K562 (cell line): ENCODE results near the gene GALNT9. TPM values are rescaled to one million over a fixed set of nuclear protein-coding genes. Genes with fewer than 3 reads are reported as not detected.

Experiments used
- ATAC-seq: fragments of 200-7000 bp; cut with Tn5 transposase; 3 replicates; pipeline ENCODE4 v1.9.1; 2020; ENCODE audit warnings: moderate library complexity
- BruUV-seq: library from RNA; stranded (reverse); fragments of 400-500 nt; replicated peaks from 2 replicates; lab custom pipeline; 2021; lab: Mats Ljungman, UMichigan
- CTCF ChIA-PET: fragments of 300-600 bp; formaldehyde crosslinking; extraction: SDS; loops from one replicate; lab custom pipeline; 2021; ENCODE audit warnings: low intra/inter-chr PET ratio; lab: Yijun Ruan, JAX
- POLR2A ChIA-PET: fragments of 300-600, 350-650 bp; sonication (Branson Sonifier 250); formaldehyde crosslinking; extraction: SDS; loops from one replicate; lab custom pipeline; 2021; ENCODE audit warnings: antibody characterized with exemption, inconsistent platforms; lab: Yijun Ruan, JAX
- DNase-seq, 4 experiments: peaks; one replicate each; pipeline versions ENCODE4 v3.0.0 to v3.0.0-alpha.2; 2011 to 2018; ENCODE audit warnings: low spot score in 3 of 4, mixed read lengths in 3 of 4; ENCODE audit errors: extremely low read depth in 1 of 4
- FAIRE-seq: peaks from 2 replicates; lab custom pipeline; 2011; peaks lifted over from hg19 to GRCh38; lab: Jason Lieb, UNC
- H2AFZ ChIP-seq: 2 replicates; pipeline ENCODE4 v1.6.0; 2011; ENCODE audit warnings: low read depth, low read length, control low read depth, inconsistent platforms
- H3K27ac ChIP-seq: fragments of 200-600 bp; 3 replicates; pipeline ENCODE4 v1.8.0; 2011; ENCODE audit warnings: low read depth, mild to moderate bottlenecking, control low read depth, inconsistent platforms, low read length, moderate library complexity, mixed read lengths; ENCODE audit errors: extremely low read depth
- H3K27me3 ChIP-seq, 2 experiments: fragments of 300-600 bp in 1 of 2; 2 replicates in 1 of 2; 3 replicates in 1 of 2; pipeline versions ENCODE4 v1.6.0 to v1.8.0; 2011; ENCODE audit warnings: inconsistent platforms in 2 of 2, low read length in 2 of 2, mild to moderate bottlenecking in 1 of 2, mixed read lengths in 1 of 2, moderate library complexity in 1 of 2; ENCODE audit not compliant: control insufficient read depth in 2 of 2, insufficient read depth in 2 of 2
- H3K36me3 ChIP-seq: fragments of 300-600 bp; 3 replicates; pipeline ENCODE4 v1.8.0; 2011; ENCODE audit warnings: mild to moderate bottlenecking, low read length, inconsistent platforms; ENCODE audit not compliant: control insufficient read depth, insufficient read depth
- H3K4me1 ChIP-seq, 2 experiments: fragments of 200-600 bp in 1 of 2; replicated peaks in 1 of 2; 2 replicates in 1 of 2; 3 replicates in 1 of 2; pipeline versions ENCODE4 v1.5.1 to v1.8.0; 2011; ENCODE audit warnings: inconsistent platforms in 2 of 2, low read length in 2 of 2, mild to moderate bottlenecking in 1 of 2, mixed read lengths in 1 of 2, moderate library complexity in 1 of 2; ENCODE audit not compliant: control insufficient read depth in 2 of 2, insufficient read depth in 2 of 2
- H3K4me2 ChIP-seq: 2 replicates; pipeline ENCODE4 v1.6.1; 2011; ENCODE audit warnings: low read length, control low read depth, inconsistent platforms, mixed read lengths; ENCODE audit not compliant: insufficient read depth
- H3K4me3 ChIP-seq: fragments of 200-600 bp; sonication (generic), shearing (Covaris generic); 2 replicates; pipeline ENCODE4 v1.5.1; 2016; ENCODE audit warnings: control low read depth, inconsistent platforms
- H3K79me2 ChIP-seq: fragments of 200-600 bp; 3 replicates; pipeline ENCODE4 v1.8.0; 2011; ENCODE audit warnings: low read length, inconsistent platforms; ENCODE audit not compliant: control insufficient read depth, insufficient read depth
- H3K9ac ChIP-seq, 2 experiments: 2 replicates each; pipeline versions ENCODE4 v1.6.0 to v1.6.1; 2011; ENCODE audit warnings: low read depth in 2 of 2, low read length in 2 of 2, control low read depth in 1 of 2, inconsistent platforms in 1 of 2, mild to moderate bottlenecking in 1 of 2, mixed read lengths in 1 of 2; ENCODE audit not compliant: insufficient read depth in 1 of 2
- H3K9me1 ChIP-seq: one replicate; pipeline ENCODE4 v1.6.0; 2011; ENCODE audit warnings: inconsistent platforms, mild to moderate bottlenecking, low read length, moderate library complexity; ENCODE audit not compliant: control insufficient read depth, insufficient read depth
- H3K9me3 ChIP-seq: replicated peaks from 2 replicates; pipeline ENCODE4 v1.5.1; 2011; ENCODE audit warnings: low read depth, low read length, inconsistent platforms; ENCODE audit not compliant: control insufficient read depth, insufficient read depth
- H4K20me1 ChIP-seq: replicated peaks from 2 replicates; pipeline ENCODE4 v1.6.1; 2011; ENCODE audit warnings: low read length, inconsistent platforms, mixed read lengths; ENCODE audit not compliant: control insufficient read depth, insufficient read depth
- HMG20A ChIP-seq: fragments of 450-650 bp; formaldehyde crosslinking; conservative IDR thresholded peaks from 2 replicates; pipeline ENCODE4 v1.4.0; 2020; ENCODE audit warnings: mild to moderate bottlenecking, mixed read lengths
- IRF2 ChIP-seq: sonication (generic); formaldehyde crosslinking; IDR thresholded peaks from 2 replicates; pipeline ENCODE4 v1.8.1; 2022; ENCODE audit warnings: mild to moderate bottlenecking, missing genetic modification reagents
- NR1H2 ChIP-seq: sonication (generic); formaldehyde crosslinking; IDR thresholded peaks from 2 replicates; pipeline ENCODE4 v1.4.0; 2020; ENCODE audit warnings: mild to moderate bottlenecking, missing genetic modification reagents
- WGBS: fragments of 100-300 bp; shearing (Covaris generic); methylation state at CpG from one replicate; pipeline ENCODE4 v1.1.6; 2016; ENCODE audit warnings: low coverage, mixed read lengths; ENCODE audit not compliant: insufficient coverage; ENCODE audit errors: missing lambda C conversion rate; 5-methylcytosine and 5-hydroxymethylcytosine counted together
- in situ Hi-C: fragments of 300-500 bp; cut with MboI; formaldehyde crosslinking; loops from 4 replicates; pipeline ENCODE4 v1.15.0; 2018; ENCODE audit warnings: inconsistent platforms, mixed read lengths
- intact Hi-C: fragments of 100-400 bp; cut with micrococcal nuclease; formaldehyde crosslinking; loops from 2 replicates; pipeline ENCODE4 v1.14.2; 2022
- polyA plus RNA-seq, 8 experiments: library from polyadenylated mRNA; depleted of rRNA in 4 of 8; stranded (reverse) in 5 of 8; unstranded in 3 of 8; fragments of >200 nt; fragmentation: Nextera tagmentation in 2 of 8; fragmentation: Illumina TruSeq in 1 of 8; extraction: Ambion mirVana in 2 of 8; extraction: Trizol in 1 of 8; gene quantifications; 2 replicates each; pipeline versions ENCODE4 v1.2.1 to v1.2.3, GENCODE V29; 2011 to 2014; ENCODE audit warnings: inconsistent platforms in 1 of 8, missing spikeins in 1 of 8
- total RNA-seq, 7 experiments: library from RNA; depleted of rRNA in 6 of 7; stranded (reverse); fragments of >200 nt in 6 of 7; fragmentation: Illumina TruSeq in 2 of 7; extraction: Trizol in 2 of 7; gene quantifications; 2 replicates each; pipeline versions ENCODE4 v1.2.1 to v1.2.3, GENCODE V29; 2011 to 2021; ENCODE audit warnings: low replicate concordance in 1 of 7
- TF ChIP-seq, protein P1 (sequence below), 3 experiments: fragments of 200-800 bp in 1 of 3; fragments of 250-450 bp in 1 of 3; fragments of 450-650 bp in 1 of 3; sonication (Bioruptor Pico) in 1 of 3; sonication (Bioruptor generic) in 1 of 3; formaldehyde crosslinking in 1 of 3; IDR thresholded peaks; 2 replicates each; pipeline versions ENCODE4 v1.6.1 to v1.8.0; 2016 to 2022; ENCODE audit warnings: mild to moderate bottlenecking in 2 of 3, missing genetic modification characterization in 2 of 3, missing compliant biosample characterization in 1 of 3, moderate library complexity in 1 of 3
- TF ChIP-seq, protein P2 (sequence below): fragments of 450-650 bp; IDR thresholded peaks from 2 replicates; pipeline ENCODE4 v1.6.1; 2016; ENCODE audit warnings: low read depth

Gene GALNT9
- total and polyA plus RNA-seq, 9 of the 15 experiments (the other 6 are each of a cell fraction or from before 2014, with no cell fraction given), result not detected

DNA sequence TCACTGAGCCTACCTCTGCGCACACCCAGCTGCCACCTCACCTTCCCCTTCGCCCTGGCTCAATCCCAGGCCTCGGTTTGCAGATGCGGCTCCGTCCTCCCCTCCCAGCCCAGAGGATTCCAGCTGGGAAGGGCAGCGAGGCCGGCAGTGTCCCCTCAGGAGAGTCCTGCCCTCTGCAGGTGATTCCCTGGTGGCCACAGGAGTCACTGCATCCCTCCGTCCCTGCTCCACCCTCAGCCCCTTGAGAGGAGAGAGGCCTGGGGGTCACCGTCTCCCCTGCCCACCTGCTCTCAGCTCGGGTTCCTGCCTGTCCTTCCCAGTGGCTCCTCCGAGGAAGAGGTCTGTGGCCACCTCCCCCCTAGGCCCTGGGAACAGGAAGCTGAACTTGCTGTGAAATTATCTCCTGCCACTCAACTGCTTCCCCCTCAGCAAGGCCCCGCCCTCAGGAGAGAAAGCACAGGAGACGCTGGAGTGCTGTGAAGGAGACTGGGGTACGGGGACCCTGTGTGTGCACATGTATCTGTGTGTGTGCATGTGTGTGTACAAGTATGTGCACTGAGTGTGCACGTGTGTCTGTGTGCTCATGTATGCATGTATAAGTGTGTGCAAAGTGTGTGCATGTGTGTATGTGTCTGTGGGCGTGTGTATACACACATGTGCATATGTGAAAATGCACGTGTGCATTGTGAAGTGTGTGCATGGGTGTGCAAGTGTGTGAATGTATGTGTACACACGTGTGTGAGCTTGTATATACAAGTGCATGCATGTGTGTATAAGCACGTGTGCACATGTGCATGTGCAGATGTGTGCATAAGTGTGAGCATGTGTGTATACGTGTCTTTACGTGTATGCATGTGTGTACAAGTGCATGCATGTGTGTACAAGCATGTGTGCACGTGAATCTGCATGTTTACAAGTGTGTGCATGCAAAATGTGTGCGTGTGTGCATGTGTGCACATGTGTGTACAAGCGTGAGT is 13.2 kb upstream of the GALNT9 start (continued):
- peak; percentile 34; the same call in 1 of the 2 replicates for TF ChIP-seq IRF2 (CRISPR knock-in tag)
- TF ChIP-seq, protein P1, sequence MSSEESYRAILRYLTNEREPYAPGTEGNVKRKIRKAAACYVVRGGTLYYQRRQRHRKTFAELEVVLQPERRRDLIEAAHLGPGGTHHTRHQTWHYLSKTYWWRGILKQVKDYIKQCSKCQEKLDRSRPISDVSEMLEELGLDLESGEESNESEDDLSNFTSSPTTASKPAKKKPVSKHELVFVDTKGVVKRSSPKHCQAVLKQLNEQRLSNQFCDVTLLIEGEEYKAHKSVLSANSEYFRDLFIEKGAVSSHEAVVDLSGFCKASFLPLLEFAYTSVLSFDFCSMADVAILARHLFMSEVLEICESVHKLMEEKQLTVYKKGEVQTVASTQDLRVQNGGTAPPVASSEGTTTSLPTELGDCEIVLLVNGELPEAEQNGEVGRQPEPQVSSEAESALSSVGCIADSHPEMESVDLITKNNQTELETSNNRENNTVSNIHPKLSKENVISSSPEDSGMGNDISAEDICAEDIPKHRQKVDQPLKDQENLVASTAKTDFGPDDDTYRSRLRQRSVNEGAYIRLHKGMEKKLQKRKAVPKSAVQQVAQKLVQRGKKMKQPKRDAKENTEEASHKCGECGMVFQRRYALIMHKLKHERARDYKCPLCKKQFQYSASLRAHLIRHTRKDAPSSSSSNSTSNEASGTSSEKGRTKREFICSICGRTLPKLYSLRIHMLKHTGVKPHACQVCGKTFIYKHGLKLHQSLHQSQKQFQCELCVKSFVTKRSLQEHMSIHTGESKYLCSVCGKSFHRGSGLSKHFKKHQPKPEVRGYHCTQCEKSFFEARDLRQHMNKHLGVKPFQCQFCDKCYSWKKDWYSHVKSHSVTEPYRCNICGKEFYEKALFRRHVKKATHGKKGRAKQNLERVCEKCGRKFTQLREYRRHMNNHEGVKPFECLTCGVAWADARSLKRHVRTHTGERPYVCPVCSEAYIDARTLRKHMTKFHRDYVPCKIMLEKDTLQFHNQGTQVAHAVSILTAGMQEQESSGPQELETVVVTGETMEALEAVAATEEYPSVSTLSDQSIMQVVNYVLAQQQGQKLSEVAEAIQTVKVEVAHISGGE (CRISPR knock-in tag; IDR thresholded peaks at IDR 0.05), result no peak

DNA sequence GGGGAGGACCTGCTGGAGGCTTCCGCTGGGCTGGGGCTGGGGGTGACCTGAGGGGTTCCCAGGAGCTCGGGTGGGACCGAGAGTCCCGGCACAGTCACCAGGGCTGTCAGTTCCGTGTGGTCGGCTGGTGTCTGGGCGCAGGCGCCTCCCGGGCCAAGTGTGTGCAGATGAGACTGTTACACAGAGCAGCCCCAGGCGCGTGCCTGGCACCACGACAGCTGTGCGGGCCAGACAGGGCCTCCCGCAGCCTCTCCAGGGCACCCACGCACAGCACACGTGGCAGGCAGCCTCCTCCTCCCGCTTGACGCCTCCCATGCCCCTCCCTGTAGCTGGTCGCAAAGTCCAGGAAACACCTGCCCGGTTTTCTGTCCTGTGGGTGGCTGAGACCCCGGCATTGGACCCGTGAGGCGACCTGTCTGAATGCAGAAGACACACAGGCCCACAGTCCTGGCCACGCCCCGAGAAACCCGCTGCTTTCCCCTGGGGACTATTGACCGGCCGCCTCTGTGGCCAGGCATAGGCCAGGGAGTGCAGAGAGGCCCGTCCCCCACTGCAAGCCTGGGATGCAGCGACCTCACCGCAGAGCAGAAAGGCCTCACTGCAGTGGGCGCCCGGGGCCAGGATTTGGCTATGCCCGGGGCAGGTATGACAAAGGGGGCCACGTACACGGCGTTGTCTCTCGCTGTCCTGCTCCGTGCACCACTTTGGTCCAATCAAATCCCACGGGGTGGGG is 12.1 kb upstream of the GALNT9 start:
- no TSS peak for BruUV-seq
- H3K4me3 ChIP-seq, result no peak overlapping the region
- no peak for TF ChIP-seq NR1H2 (CRISPR knock-in tag)
- TF ChIP-seq HMG20A (CRISPR knock-in tag), result no peak
- TF ChIP-seq, protein P2, sequence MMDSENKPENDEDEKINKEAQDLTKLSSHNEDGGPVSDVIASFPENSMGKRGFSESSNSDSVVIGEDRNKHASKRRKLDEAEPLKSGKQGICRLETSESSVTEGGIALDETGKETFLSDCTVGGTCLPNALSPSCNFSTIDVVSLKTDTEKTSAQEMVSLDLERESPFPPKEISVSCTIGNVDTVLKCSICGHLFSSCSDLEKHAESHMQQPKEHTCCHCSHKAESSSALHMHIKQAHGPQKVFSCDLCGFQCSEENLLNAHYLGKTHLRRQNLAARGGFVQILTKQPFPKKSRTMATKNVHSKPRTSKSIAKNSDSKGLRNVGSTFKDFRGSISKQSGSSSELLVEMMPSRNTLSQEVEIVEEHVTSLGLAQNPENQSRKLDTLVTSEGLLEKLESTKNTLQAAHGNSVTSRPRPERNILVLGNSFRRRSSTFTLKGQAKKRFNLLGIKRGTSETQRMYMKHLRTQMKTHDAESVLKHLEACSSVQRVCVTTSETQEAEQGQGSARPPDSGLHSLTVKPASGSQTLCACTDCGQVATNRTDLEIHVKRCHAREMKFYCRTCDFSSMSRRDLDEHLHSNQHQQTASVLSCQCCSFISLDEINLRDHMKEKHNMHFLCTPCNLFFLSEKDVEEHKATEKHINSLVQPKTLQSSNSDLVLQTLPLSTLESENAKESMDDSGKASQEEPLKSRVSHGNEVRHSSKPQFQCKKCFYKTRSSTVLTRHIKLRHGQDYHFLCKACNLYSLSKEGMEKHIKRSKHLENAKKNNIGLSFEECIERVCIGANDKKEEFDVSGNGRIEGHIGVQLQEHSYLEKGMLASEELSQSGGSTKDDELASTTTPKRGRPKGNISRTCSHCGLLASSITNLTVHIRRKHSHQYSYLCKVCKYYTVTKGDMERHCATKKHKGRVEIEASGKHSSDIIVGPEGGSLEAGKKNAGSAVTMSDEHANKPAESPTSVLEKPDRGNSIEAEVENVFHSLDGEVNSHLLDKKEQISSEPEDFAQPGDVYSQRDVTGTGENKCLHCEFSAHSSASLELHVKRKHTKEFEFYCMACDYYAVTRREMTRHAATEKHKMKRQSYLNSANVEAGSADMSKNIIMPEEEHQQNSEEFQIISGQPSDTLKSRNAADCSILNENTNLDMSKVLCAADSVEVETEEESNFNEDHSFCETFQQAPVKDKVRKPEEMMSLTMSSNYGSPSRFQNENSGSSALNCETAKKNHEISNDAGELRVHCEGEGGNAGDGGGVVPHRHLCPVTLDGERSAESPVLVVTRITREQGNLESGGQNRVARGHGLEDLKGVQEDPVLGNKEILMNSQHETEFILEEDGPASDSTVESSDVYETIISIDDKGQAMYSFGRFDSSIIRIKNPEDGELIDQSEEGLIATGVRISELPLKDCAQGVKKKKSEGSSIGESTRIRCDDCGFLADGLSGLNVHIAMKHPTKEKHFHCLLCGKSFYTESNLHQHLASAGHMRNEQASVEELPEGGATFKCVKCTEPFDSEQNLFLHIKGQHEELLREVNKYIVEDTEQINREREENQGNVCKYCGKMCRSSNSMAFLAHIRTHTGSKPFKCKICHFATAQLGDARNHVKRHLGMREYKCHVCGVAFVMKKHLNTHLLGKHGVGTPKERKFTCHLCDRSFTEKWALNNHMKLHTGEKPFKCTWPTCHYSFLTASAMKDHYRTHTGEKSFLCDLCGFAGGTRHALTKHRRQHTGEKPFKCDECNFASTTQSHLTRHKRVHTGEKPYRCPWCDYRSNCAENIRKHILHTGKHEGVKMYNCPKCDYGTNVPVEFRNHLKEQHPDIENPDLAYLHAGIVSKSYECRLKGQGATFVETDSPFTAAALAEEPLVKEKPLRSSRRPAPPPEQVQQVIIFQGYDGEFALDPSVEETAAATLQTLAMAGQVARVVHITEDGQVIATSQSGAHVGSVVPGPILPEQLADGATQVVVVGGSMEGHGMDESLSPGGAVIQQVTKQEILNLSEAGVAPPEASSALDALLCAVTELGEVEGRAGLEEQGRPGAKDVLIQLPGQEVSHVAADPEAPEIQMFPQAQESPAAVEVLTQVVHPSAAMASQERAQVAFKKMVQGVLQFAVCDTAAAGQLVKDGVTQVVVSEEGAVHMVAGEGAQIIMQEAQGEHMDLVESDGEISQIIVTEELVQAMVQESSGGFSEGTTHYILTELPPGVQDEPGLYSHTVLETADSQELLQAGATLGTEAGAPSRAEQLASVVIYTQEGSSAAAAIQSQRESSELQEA, result no peak

More for the DNA sequence above, 12.1 kb upstream of the GALNT9 start:
- Histone ChIP-seq H3K4me1 (peaks cover 0 to 13% of the 10 kb centered on the region in 2 experiments; a peak in 1 of 5 replicates), H3K27me3 (peaks cover 45 to 91% of the 10 kb centered on the region in 2 experiments; a peak in 4 of 5 replicates), H4K20me1 (peaks cover 8% of the 10 kb centered on the region; the same call in 1 of the 2 replicates), H3K9me1 (no peaks in the 10 kb centered on the region), H3K79me2 (no peaks in the 10 kb centered on the region), H3K9me3 (peaks cover 6% of the 10 kb centered on the region), H2AFZ (no peak overlapping the region), H3K36me3 (no peaks in the 10 kb centered on the region), H3K27ac (no peak overlapping the region), H3K9ac (no peak overlapping the region), H3K4me2 (no peak overlapping the region)
- DNase-seq (no peak), FAIRE-seq (no peak), ATAC-seq (no peak)
- in situ Hi-C loops, result no loop called here
- 7% methylated on average over 29 of the region's 40 CpGs for WGBS
- ChIA-PET CTCF (no interaction called here), POLR2A (no interaction called here)
- intact Hi-C loops, result no loop called here
